Prostate gland (tissue), 2 donors: ENCODE results near the gene CCNL2. TPM values are rescaled to one million over a fixed set of nuclear protein-coding genes. Genes with fewer than 3 reads are reported as not detected.

ENCODE experiments used
- DNase-seq: peaks from one replicate; pipeline ENCODE4 v3.0.0-alpha.2; 2019; ENCODE audit warnings: low spot score
- H3K27ac ChIP-seq, 2 donors: fragments of 200-600 bp; sonication (generic); 2 replicates each; pipeline ENCODE4 v1.5.1; 2017 to 2019
- H3K27me3 ChIP-seq: fragments of 200-600 bp; sonication (generic); replicated peaks from 2 replicates; pipeline ENCODE4 v1.5.1; 2019; ENCODE audit not compliant: insufficient read depth
- H3K36me3 ChIP-seq, 2 donors: fragments of 200-600 bp; sonication (generic); 1 replicate in 1 of 2; 2 replicates in 1 of 2; pipeline versions ENCODE4 v1.5.1 to v1.8.1; 2017 to 2019
- H3K4me1 ChIP-seq: fragments of 200-600 bp; sonication (generic); replicated peaks from 2 replicates; pipeline ENCODE4 v1.5.1; 2019
- H3K4me3 ChIP-seq, 2 donors: fragments of 200-600 bp; sonication (generic); 2 replicates each; pipeline ENCODE4 v1.5.1; 2017 to 2019
- H3K9me3 ChIP-seq: fragments of 200-600 bp; sonication (generic); 2 replicates; pipeline ENCODE4 v1.5.1; 2017
- CTCF ChIP-seq, 4 experiments: fragments of 200-600 bp in 2 of 4; fragments of 450-650 bp in 2 of 4; sonication (generic) in 2 of 4; IDR thresholded peaks; 1 replicate in 3 of 4; 2 replicates in 1 of 4; pipeline ENCODE4 v1.5.1; 2016 to 2019; ENCODE audit warnings: antibody characterized with exemption in 4 of 4, mild to moderate bottlenecking in 2 of 4, moderate library complexity in 2 of 4
- POLR2A ChIP-seq: fragments of 450-650 bp; IDR thresholded peaks from one replicate; pipeline ENCODE4 v1.6.1; 2016; ENCODE audit warnings: antibody characterized with exemption, mild to moderate bottlenecking
- POLR2AphosphoS5 ChIP-seq: sonication (generic); formaldehyde crosslinking; IDR thresholded peaks from one replicate; pipeline ENCODE4 v1.6.1; 2017; ENCODE audit warnings: antibody characterized with exemption
- WGBS: methylation state at CpG from one replicate; pipeline ENCODE4 v1.1.5; 2018; 5-methylcytosine and 5-hydroxymethylcytosine counted together
- intact Hi-C: fragments of 100-400 bp; cut with DNase I; formaldehyde crosslinking; loops from one replicate; pipeline ENCODE4 v1.14.2; 2022
- total RNA-seq, 2 donors: library from RNA; depleted of rRNA; stranded (reverse); fragments of >200 nt; gene quantifications; one replicate each; pipeline ENCODE4 v1.1.0, GENCODE V29; 2016

Gene CCNL2
- total RNA-seq, 2 donors from 2014 or later, result 116 to 242 TPM

GRCh38 chr1:1393014-1393413 lies 6.1 kb downstream of the CCNL2 start:
- no peak for TF ChIP-seq POLR2AphosphoS5
- TF ChIP-seq POLR2A, result no peak
- intact Hi-C loops, result no loop called here
- H3K27ac ChIP-seq, result no peak overlapping the region
- no peak for DNase-seq
- H3K9me3 ChIP-seq, result no peaks in the 10 kb centered on the region
- 94% methylated on average over 4 of the region's 4 CpGs for WGBS
- H3K4me3 ChIP-seq, result no peak overlapping the region
- peaks cover 21 to 44% of the 10 kb centered on the region in 2 donors for H3K36me3 ChIP-seq
- H3K4me1 ChIP-seq, result peaks cover 5% of the 10 kb centered on the region
- H3K27me3 ChIP-seq, result no peaks in the 10 kb centered on the region

- no peak overlapping the region for H3K27ac ChIP-seq
- H3K36me3 ChIP-seq, result peaks cover 32 to 52% of the 10 kb centered on the region in 2 donors
- H3K27me3 ChIP-seq, result no peaks in the 10 kb centered on the region
- no peak for DNase-seq
- WGBS, result 83% methylated on average over 12 of the region's 12 CpGs
- H3K4me1 ChIP-seq, result no peaks in the 10 kb centered on the region
- intact Hi-C loops, result no loop called here
- H3K9me3 ChIP-seq, result no peaks in the 10 kb centered on the region
- H3K4me3 ChIP-seq, result no peak overlapping the region
- no peak for TF ChIP-seq POLR2AphosphoS5
- TF ChIP-seq CTCF (IDR thresholded peaks at IDR 0.05), result no peak
- TF ChIP-seq POLR2A, result no peak
Measured at GRCh38 chr1:1391225-1391624, 7.9 kb downstream of the CCNL2 start.

- peaks cover 37 to 57% of the 10 kb centered on the region in 2 donors for H3K36me3 ChIP-seq
- DNase-seq, result no peak
Measured at GRCh38 chr1:1390675-1391074, 8.5 kb downstream of the CCNL2 start.

GRCh38 chr1:1388078-1388472 lies 11.1 kb downstream of the CCNL2 start:
- DNase-seq, result no peak
- intact Hi-C loops, result no loop called here
- no peaks in the 10 kb centered on the region for H3K9me3 ChIP-seq
- no peaks in the 10 kb centered on the region for H3K27me3 ChIP-seq
- H3K27ac ChIP-seq, result no peak overlapping the region
- H3K36me3 ChIP-seq, result peaks cover 36 to 49% of the 10 kb centered on the region in 2 donors
- 93% methylated on average over 16 of the region's 16 CpGs for WGBS
- H3K4me3 ChIP-seq, result no peak overlapping the region
- H3K4me1 ChIP-seq, result no peaks in the 10 kb centered on the region
- TF ChIP-seq CTCF (IDR thresholded peaks at IDR 0.05), result no peak

More at GRCh38 chr1:1390675-1391074, 8.5 kb downstream of the CCNL2 start:
- TF ChIP-seq CTCF (IDR thresholded peaks at IDR 0.05) (no peak), POLR2A (no peak), POLR2AphosphoS5 (no peak)
- no peaks in the 10 kb centered on the region for H3K4me1 ChIP-seq
- H3K4me3 ChIP-seq, result no peak overlapping the region
- no peak overlapping the region for H3K27ac ChIP-seq
- no peaks in the 10 kb centered on the region for H3K9me3 ChIP-seq
- intact Hi-C loops, result no loop called here
- WGBS, result 91% methylated on average over 12 of the region's 12 CpGs
- no peaks in the 10 kb centered on the region for H3K27me3 ChIP-seq

- no peak overlapping the region for H3K27ac ChIP-seq
- WGBS, result 95% methylated on average over 50 of the region's 50 CpGs
- TF ChIP-seq CTCF (IDR thresholded peaks at IDR 0.05), result no peak
- no peak for TF ChIP-seq POLR2A
- TF ChIP-seq POLR2AphosphoS5, result no peak
- H3K36me3 ChIP-seq, result peaks cover 31 to 42% of the 10 kb centered on the region in 2 donors
- H3K27me3 ChIP-seq, result no peaks in the 10 kb centered on the region
- no peak overlapping the region for H3K4me3 ChIP-seq
- intact Hi-C loops, result no loop called here
- H3K4me1 ChIP-seq, result no peaks in the 10 kb centered on the region
- no peak for DNase-seq
- H3K9me3 ChIP-seq, result no peaks in the 10 kb centered on the region
Measured at GRCh38 chr1:1387098-1388077, 11.7 kb downstream of the CCNL2 start.
